COR-L47 (cell line): ENCODE results near the gene RAB3C.
"Not testable (repeated sequence)": the region's sequence is repeated elsewhere in the genome, so short reads cannot be mapped to it uniquely, and the experiment has no call there.

Source experiments
- DNase-seq: peaks from one replicate; lab custom pipeline; 2025; lab: John Stamatoyannopoulos, UW

Gene RAB3C

DNA sequence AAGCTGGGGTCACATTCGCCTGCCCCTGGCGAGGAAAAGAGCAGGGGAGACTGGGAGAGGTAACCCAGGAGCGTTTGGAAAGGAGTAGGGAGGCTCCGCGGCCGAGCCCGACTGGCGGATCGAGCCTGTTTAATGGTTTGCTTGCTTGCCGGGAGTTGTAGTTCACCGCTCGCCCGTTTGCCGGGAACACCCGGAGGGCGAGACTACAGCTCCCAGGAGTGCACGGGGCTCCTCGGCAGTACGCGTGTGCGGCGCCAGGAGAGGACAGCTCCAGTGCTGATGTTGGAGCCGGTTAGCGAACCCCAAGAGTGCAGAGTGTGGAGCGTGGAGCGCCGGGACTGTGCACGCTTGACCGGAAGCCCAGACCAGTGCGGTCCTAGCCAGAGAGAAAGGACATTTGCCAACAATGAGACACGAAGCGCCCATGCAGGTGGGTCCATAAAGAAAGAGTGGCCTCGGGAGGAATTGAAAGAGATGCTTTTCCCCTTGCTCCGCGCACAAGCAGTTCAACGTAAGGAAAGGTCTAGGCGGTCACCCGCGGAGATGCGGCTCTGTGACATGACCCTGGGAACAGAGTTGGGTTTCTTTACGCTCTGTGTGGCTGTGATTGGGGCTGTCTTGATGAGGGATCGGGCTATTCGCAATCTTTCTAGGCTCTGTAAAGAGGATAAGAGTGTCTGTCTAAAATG lies at the start of gene RAB3C:
Gene RAB3C (plus strand): TSS at position 273 of the 689 bp plus-strand sequence. CDS start 134 bp downstream, at position 407.
- DNase-seq = peak; percentile 96

GRCh38 chr5:58541935-58542334 lies 40.9 kb upstream of the RAB3C start:
- DNase-seq = not testable (repeated sequence)

- DNase-seq = peak; percentile 2
Observed at GRCh38 chr5:58542709-58543108, 40.2 kb upstream of the RAB3C start.

DNA sequence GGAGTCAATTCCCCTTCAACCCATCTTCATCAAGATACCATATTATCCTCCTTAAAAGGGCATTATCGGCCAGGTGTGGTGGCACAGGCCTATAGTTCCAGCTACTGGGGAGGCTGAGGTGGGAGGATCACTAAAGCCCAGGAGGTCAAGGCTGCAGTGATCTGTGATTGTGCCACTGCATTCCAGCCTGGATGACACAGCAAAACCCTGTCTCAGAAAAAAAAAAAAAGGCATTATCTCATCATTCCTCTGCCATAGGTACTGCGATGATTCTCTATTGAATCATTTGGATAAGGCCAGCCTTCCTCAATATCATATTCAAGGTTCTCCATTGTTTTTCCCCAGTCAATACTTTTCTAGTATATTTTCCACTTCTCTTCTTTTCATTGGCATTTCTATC lies 39.2 kb upstream of the RAB3C start:
- DNase-seq = no peak

DNA sequence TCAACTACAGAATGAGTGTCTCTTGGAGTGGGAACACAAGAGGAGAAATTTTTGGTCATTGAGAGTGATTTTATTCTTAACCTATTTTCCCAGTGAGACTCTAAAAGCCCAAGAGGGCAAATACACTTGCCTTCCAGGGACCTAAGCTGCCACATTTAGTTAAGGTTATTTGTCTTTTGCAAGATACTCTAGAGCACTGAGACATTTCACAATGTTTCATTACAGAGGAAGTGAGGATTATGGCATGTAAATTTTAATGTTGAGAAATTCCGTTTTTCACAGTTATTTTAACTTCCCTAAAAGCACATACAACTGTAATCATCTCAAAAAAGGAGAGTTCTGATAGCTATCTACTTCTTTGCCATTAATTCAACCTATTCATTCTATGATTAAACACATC lies 38.7 kb upstream of the RAB3C start:
- DNase-seq = no peak

GRCh38 chr5:58544926-58545325 lies 37.9 kb upstream of the RAB3C start:
- DNase-seq = no peak

- DNase-seq = no peak
Observed at GRCh38 chr5:58545912-58546311, 37.0 kb upstream of the RAB3C start.

DNA sequence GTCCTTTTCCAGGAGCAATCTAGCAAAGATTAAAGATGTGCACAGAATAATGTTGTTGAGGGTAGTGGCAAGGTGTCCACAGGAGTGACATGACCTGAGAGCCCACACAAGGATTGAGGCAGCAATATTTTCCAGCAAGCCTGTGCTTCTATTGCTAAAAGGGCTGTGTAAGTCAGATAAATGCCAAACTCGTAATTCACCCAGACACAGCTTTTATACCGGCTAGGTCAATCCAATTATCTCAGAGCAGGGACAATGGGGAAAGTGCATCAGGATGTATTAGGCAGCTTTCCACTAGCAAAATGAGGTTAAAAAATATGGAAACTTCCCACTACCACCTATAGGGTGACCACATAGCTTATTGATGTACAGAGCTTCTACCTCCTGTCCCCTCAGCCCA lies 34.8 kb upstream of the RAB3C start:
- no peak for DNase-seq

DNA sequence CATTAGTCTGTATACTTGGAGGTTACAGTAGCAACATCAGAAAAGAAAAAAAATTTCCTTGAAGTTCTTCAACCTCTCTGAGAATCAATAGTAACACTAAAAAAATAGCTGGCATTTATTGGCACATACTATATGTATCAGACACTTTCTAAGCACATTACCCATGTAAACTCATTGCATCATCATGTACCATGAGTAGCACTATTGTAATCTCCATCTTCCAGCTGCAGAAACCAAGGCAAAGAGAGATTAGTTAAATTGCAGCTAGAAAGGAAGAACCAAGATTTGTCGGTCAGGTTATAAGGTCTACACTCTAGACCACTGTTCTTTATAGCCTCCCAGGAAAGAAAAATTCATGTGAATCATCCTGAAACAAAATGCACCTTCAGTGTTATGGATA lies 31.4 kb upstream of the RAB3C start:
- DNase-seq = no peak

- not testable (repeated sequence) for DNase-seq
Observed at GRCh38 chr5:58557665-58558338, 25.1 kb upstream of the RAB3C start.

DNA sequence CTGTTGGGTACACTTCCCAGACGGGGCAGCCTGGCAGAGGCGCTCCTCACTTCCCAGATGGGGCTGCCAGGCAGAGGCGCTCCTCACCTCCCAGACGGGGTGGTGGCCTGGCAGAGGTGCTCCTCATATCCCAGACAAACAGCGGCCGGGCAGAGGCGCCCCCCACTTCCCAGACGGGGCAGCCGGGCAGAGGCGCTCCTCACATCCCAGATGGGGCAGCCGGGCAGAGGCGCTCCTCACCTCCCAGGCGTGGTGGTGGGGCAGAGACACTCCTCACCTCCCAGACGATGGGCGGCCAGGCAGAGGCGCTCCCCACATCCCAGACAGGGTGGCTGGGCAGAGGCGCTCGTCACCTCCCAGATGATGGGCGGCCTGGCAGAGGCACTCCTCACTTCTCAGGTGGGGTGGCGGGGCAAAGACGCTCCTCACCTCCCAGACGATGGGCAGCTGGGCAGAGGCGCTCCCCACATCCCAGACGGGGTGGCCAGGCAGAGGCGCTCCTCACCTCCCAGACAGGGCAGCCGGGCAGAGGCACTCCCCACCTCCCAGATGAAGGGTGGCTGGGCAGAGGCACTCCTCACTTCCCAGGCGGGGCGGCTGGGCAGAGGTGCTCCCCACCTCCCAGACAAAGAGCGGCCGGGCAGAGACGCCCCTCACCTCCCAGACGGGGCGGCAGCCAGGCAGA lies 19.7 kb upstream of the RAB3C start:
- not testable (repeated sequence) for DNase-seq

DNA sequence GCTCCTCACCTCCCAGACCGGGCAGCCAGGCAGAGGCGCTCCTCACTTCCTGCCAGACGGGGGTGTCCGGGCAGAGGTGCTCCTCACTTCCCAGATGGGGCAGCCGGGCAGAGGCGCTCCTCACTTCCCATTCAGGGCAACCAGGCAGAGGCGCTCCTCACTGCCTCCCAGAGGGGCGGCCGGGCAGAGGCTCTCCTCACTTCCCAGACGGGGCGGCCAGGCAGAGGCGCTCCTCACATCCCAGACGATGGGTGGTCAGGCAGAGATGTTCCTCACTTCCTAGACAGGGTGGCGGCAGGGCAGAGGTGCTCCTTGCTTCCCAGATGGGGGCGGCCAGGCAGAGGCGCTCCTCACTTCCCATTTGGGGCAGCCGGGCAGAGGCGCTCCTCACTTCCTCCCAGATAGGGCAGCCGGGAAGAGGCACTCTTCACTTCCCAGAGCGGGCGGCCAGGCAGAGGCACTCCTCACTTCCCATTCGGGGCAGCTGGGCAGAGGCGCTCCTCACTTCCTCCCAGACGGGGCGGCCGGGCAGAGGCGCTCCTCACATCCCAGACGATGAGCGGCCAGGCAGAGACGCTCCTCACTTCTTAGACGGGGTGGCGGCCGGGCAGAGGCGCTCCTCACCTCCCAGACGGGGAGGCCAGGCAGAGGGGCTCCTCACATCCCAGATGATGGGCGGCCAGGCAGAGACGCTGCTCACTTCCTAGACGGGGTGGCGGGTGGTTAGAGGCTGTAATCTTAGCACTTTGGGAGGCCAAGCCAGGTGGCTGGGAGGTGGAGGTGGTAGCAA lies 18.6 kb upstream of the RAB3C start:
- DNase-seq = not testable (repeated sequence)

GRCh38 chr5:58565033-58565432 lies 17.8 kb upstream of the RAB3C start:
- DNase-seq = no peak

- DNase-seq = no peak
Observed at GRCh38 chr5:58571501-58571900, 11.4 kb upstream of the RAB3C start.

GRCh38 chr5:58572973-58573372 lies 9.9 kb upstream of the RAB3C start:
- not testable (repeated sequence) for DNase-seq

GRCh38 chr5:58579781-58580180 lies 3.1 kb upstream of the RAB3C start:
- no peak for DNase-seq

- peak; percentile 67 for DNase-seq
Observed at GRCh38 chr5:58582019-58582802, 664 bp upstream of the RAB3C start.

DNA sequence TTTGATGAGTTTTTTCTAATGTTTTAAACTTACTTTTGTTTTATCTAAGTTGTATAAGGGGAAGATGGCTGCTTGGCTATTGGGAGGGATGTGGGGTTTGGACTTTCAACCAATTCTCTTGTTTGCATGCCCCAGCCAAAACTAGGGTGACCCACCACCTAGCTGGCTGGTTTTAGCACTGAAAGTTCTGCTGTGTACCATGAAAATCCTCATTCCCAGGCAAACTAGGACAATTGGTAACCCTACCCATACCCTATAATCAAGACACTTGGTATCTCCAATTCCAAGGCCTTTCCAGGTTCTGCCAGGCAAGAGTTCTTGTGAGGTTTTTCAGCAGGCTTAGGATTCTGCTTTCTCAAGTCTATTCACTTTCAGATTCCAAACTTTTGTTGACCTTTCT lies 13.1 kb downstream of the RAB3C start:
- no peak for DNase-seq

DNA sequence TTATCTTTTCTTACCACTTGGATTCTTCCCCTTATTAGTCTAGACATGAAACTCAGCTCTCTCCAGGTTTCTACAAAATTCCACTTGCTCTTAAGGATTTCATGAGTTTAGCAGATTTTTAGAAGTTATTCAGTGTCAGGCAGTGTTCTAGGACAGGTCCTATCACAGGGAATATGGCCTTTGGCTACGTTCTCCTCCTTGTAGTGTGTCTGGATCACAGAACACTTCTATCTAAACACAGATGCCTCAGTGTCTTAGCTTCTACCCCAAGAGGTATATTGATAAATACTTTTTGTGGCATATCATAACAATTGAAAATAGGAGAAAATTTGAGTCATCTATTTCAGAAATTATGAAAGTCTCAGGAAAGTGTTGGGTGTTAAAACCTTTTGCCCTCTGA lies 15.6 kb downstream of the RAB3C start:
- no peak for DNase-seq

DNA sequence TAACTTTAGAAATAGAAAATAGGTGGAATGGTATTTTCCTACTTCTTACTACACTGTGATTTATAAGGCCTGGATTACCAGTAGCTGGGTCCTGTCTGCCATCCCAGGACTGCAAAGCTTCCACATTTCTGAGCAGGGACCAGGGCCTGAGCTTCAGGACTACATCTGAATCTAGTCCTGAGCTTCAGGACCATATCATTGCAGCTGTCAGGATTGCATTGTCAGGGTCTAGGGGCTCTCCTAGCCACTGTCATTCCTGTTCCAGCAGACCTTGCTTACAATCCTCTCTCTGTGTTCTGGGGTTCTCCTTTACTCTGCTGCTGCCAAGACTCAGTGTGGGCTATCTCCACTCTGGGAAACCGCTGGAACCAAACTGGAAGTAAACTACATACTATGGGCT lies 16.3 kb downstream of the RAB3C start:
- no peak for DNase-seq

DNA sequence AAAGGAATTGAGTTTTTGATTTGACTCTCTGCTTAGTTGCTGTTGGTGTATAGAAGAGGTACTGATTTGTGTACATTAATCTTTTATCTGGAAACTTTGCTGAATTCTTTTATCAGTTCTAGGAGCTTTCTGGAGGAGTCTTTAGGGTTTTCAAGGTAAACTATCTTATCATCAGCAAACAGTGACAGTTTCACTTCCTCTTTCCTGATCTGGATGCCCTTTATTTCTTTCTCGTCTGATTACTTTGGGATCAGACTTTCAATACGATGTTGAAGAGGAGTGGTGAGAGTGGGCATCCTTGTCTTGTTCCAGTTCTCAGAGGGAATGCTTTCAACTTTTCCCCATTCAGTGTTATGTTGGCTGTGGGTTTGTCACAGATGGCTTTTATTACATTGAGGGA lies 17.7 kb downstream of the RAB3C start:
- not testable (repeated sequence) for DNase-seq
